ENCODE results near the gene ADAMTS15.

The ADAMTS15 gene

DNA sequence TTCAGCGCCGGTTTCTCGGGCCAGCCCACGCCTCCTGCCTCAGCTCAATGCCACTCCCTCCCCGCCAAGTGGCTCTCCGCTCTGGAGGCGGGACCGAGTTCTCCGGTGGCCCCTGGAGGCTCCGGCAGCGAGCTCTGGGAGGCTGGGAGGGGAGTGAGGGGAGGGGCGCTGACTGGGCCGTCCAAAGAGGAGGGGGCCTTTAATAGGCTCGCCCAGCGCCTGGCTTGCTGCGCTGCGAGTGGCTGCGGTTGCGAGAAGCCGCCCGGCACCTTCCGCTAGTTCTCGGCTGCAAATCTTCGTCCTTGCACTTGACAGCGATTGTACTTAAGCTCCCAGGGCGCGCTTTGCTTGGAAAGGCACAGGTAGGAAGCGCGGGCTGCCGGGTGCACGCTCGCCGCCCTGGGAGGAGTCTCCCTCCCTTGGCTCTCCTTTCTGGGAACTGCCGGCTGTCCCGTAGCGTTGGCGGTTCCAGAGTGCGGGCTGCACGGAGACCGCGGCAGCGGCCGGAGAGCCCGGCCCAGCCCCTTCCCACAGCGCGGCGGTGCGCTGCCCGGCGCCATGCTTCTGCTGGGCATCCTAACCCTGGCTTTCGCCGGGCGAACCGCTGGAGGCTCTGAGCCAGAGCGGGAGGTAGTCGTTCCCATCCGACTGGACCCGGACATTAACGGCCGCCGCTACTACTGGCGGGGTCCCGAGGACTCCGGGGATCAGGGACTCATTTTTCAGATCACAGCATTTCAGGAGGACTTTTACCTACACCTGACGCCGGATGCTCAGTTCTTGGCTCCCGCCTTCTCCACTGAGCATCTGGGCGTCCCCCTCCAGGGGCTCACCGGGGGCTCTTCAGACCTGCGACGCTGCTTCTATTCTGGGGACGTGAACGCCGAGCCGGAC is at the start of gene ADAMTS15:
Gene ADAMTS15 (plus strand): TSS at position 230 of the 894 bp plus-strand sequence. CDS start 329 bp downstream, at position 559.
- DNase-seq = peak; percentile 62

DNA sequence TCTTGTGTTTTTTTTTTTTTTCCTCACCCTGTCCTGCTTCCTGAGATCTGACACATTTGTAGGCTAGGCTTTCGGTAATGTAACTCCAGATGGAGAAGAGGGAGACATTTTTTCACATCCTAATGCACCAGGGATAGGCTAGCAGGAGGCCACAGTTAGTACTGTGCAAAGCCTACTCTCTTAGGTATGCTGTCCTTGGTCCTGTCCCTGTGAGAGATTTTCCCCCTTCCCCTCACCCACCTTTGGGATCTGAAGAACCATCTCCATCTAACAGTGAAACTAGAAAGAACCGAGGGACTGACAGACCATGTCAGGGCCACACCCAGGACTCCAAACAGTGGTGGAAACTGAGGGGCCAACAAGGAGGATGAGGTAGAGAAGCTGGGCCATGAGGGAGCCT is 49.2 kb upstream of the ADAMTS15 start:
- no peak for DNase-seq

- no peak for DNase-seq
Measured at GRCh38 chr11:130400781-130401483, 47.5 kb upstream of the ADAMTS15 start.

DNA sequence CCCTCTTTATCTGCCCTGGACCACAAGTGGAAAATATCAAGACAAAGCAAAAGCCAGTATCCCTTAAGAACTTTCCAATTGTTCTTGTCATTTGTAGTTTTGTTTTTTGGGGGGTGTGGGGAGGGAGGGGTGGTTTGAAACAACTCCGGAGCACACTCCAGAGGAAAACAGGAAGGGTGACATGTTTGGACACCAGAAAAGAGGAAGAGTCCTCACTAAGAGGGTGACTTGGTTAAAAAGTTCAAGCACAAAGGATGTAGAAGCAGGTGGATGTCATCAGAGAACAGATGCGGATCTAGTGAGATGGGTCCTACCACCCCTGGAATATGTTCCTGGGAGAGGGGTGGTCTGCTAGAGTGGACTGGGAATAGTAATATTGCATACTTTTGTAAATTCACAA is 45.9 kb upstream of the ADAMTS15 start:
- no peak for DNase-seq

- DNase-seq = no peak
Measured at GRCh38 chr11:130403271-130403804, 45.1 kb upstream of the ADAMTS15 start.

- DNase-seq = no peak
Measured at GRCh38 chr11:130403967-130404366, 44.5 kb upstream of the ADAMTS15 start.

GRCh38 chr11:130404727-130405126 is 43.7 kb upstream of the ADAMTS15 start:
- no peak for DNase-seq

GRCh38 chr11:130405428-130405827 is 43.0 kb upstream of the ADAMTS15 start:
- no peak for DNase-seq

DNA sequence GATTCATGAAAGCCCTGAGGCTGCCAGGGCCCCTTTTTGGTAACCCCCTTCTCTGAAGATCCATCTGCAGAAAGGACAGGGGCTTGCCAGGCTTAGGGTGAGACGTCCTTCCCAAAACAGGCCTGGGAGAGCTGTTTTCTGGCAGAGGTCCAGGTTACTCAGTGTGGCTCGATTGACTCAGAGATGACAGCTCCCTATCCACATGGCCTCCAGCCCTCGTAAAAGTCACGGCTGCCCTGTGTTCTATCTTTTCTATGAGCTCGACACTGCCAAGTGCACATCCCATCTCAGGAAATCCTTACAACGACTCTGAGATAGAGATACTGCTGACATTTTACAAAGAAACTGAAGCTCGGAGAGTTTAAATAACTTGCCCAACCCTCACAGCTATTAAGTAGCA is 40.5 kb upstream of the ADAMTS15 start:
- DNase-seq = no peak

DNA sequence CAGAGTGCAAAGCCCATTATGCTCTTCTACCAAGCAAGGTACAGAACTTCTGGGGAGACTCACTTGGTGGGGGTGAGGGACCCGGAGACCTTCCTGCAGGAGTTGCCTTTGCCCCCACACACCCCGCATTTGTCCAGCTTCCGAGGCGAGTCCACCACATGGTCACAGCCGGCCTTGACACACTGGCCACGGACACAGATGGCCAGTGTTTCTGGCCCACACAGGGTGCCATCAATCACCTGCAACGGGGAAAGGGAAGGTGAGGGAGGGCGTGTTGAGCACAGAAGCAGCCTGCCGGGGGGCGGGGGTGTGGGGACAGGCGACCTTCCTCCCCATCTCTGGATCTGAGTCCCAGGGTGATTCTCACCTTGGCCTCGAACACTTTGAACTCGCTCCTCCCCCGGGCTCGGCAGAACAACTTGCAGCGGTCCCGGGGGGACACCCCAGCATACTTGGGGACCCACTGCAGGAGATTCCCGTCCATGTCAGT is 40.0 kb upstream of the ADAMTS15 start:
- DNase-seq = no peak

DNA sequence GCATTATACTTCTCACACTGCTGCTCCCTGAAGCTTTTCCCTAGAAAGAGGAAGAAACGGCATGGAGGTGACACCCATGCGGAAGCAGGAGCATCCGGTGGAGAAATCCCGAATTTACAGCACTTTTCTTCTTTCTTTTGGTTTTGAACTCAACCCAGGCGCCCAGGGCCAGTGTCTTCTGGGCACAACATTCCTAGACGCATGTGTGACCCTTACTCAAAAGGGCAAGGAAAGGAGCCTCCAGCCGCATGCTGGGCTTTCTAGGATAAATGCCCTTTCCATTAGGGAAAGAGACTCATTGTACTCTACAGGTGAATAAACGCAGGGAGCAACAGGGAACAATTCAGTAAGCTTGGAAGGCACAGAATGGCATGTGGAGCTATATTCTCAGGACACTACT is 39.5 kb upstream of the ADAMTS15 start:
- no peak for DNase-seq

DNA sequence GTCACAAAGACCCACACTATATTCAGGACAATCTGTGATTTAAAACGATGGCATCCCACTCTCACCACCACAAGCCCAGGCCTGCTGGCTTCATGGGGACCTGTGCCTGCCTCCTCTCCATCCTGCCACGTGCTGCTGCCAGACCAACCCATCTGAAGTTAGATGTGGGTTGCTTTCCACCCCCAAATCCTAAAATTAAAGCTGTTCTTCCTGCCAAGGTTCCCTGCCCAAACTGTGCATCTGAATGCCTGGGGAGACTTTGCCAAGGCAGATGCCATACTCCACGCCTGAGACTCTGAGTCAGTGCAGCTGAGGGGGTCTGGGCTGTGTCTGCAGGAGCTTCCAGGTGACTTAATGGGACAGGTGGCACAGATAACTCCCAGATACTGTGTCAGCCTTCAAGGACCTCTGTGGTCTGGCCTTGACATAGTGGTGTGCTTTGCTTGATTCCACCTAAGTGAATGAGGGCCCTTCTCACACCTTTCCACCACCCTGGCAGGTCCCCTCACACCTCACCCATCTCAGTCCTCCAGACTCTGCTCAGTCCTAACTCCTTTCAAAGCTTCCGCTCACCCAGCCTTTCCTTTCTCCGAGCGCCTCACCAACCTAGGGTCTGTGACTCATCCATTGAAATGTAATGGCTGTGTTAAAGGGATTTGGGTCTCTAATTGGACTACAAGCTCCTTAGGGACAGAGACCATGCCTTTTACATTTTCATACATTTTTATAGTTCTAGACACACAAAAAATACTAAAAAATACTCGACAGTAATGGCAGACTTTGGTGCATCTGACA is 38.7 kb upstream of the ADAMTS15 start:
- DNase-seq = no peak

- DNase-seq = no peak
Measured at GRCh38 chr11:130411223-130411622, 37.2 kb upstream of the ADAMTS15 start.

- no peak for DNase-seq
Measured at GRCh38 chr11:130413405-130414106, 34.9 kb upstream of the ADAMTS15 start.

DNA sequence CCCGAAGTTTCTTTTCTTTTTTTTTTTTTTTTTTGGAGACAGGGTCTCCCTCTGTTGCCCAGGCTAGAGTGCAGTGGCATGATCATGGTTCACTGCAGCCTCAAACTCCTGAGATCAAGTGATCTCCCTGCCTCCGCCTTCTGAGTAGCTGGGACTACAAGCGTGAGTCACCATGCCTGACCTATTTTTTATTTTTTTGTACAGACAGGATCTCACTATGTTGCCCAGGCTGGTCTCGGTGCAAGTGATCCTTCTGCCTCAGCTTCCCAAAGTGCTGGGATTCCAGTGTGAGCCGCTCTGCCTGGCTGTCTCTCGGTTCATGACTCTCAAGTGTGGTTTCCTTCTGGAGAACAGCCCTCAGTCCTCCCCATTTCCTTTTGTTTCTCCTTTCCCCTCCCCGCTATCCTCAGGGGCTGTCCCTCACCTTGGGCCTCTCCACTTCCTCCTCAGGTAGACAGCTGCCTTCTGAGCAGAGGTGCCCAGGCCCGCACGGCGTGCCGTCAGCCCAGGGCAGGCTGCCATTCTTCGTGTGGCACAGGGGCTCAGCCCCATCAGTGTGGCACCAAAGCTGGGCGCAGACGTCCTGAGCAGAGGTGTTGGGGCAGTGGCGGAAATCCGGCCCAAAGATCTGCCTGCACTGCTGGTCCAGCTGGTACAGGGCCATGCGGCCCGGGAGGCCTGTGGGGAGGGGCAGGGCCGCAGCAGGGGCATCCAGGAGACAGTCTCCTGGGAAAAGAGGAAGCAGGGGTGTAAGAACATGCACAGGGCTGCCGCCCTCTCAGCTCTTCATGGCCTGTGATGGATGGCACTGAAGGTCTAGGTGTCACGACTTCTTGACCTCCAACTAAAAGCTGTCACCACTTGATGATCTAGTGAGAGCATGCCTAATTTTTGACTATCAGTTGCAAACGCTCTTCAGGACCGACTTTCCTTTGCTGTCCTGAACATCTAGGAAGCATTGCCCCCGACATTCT is 34.1 kb upstream of the ADAMTS15 start:
- no peak for DNase-seq

GRCh38 chr11:130415731-130416529 is 32.5 kb upstream of the ADAMTS15 start:
- DNase-seq = no peak

DNA sequence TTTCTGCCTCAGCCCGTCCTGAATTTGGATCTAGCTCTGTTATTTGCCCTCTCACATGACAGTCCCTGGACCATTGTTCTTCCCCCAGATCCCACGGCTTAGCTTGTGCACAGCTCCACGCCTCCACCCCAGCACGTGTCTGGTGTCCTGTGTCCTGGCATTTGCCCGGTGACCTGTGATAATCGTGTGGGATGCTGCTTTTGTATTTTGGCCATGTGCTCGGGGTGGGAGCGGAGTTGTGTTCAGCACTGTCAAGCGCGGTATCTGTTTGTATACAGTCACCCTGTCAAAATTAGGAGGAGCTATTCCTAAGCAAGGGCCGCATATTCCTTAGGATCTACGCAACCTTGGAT is 31.9 kb upstream of the ADAMTS15 start:
- DNase-seq = no peak

DNA sequence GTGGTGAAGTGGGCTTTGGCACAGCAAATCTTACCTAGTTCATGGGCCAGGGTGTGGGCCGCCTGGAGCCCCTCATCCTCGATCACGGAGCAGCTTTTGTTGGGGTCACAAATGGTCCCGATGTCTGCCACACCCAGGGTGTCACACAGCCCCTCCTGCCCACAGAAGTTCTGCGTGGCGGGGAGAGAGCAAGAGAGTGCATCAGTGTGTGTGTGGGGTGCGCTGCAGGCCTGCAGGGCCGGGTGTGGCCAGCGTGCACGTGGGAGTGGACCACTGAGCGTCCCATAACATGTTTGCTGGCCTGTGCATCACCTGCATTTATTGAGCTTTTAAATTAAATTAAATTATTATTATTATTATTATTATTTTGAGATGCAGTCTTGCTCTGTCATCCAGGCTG is 31.5 kb upstream of the ADAMTS15 start:
- DNase-seq = no peak

DNA sequence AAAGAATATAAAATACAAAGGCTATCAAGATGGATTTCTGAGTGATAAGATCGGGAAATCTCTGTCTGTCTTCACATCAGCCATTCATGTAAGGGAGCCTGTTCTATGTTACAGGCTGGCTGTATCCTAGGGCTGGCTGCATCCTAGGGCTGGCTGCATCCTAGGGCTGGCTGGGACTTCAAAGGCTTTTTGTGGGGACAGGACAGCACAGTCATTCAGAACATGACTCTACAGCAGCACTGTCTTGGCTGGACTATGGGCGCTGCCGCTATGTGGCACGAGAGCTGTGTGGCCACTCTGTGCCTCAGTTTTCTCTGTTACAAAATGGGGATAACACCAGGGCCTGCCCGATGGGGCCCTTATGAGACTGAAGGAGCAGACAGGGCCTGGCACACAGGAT is 30.2 kb upstream of the ADAMTS15 start:
- DNase-seq = no peak

GRCh38 chr11:130418756-130419155 is 29.7 kb upstream of the ADAMTS15 start:
- DNase-seq = no peak
